ENCODE data around the gene XRCC4. TPM values are rescaled to one million over a fixed set of nuclear protein-coding genes. Genes with fewer than 3 reads are reported as not detected.

The XRCC4 gene
- total RNA-seq, 3 donors from 2014 or later = 6.4 to 8.3 (median 8.1) TPM

DNA sequence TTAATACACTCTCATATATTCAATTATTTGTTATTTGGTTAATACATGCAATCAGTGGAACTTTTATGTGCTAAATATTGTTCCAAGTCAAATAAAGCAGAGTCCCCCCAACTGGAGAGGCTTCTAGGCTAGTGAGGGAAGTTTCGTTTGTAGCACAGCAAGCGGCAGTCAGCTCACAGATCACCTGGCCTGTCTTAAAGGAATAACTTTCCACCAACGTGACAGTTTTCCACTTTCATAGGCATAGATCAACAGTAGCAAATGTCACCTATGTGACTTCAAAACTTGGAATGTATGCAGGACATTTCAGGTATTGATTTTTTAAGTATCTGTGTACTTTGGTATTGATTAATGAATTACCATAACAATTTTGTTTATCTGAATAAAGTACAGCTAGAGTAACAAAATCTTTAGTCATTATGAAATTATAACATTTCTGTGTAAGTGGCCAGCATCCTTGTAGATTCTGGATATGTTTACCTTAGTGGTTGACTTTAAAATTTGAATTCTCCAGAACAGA is 264.5 kb downstream of the XRCC4 start:
- Histone ChIP-seq H3K4me1 (ENCODE audit: low read depth) (no peaks in the 10 kb centered on the region), H3K36me3 (ENCODE audit: low read depth) (no peaks in the 10 kb centered on the region), H3K9me3 (no peaks in the 10 kb centered on the region), H3K4me3 (no peak overlapping the region)
- TF ChIP-seq, protein P1, sequence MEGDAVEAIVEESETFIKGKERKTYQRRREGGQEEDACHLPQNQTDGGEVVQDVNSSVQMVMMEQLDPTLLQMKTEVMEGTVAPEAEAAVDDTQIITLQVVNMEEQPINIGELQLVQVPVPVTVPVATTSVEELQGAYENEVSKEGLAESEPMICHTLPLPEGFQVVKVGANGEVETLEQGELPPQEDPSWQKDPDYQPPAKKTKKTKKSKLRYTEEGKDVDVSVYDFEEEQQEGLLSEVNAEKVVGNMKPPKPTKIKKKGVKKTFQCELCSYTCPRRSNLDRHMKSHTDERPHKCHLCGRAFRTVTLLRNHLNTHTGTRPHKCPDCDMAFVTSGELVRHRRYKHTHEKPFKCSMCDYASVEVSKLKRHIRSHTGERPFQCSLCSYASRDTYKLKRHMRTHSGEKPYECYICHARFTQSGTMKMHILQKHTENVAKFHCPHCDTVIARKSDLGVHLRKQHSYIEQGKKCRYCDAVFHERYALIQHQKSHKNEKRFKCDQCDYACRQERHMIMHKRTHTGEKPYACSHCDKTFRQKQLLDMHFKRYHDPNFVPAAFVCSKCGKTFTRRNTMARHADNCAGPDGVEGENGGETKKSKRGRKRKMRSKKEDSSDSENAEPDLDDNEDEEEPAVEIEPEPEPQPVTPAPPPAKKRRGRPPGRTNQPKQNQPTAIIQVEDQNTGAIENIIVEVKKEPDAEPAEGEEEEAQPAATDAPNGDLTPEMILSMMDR (IDR thresholded peaks at IDR 0.05) = no peak
- intact Hi-C loops (cut with DNase I, micrococcal nuclease) = no loop called here
- ATAC-seq (no peak), DNase-seq (no peak)

DNA sequence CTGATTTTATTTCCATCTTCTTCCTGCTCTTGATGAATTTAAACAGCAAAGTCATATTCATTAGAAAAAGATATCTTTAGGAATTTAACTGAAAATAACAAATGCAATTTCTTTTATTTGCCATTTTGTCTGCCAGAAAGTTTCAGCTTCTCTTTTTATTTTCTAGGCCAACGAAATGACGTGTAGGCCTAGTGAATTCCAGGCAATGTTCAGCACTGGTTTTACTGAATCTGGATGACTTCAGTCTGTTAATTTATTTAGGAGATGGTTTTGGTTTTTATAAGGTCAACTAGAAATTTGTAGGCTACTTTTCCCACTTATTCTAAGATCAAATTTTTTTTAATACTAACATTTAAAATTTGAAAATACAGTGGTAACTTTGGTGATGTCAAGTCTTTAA is 265.1 kb downstream of the XRCC4 start:
- ATAC-seq (no peak), DNase-seq (no peak)
- intact Hi-C loops (cut with DNase I, micrococcal nuclease) = no loop called here
- Histone ChIP-seq H3K4me3 (no peak overlapping the region), H3K36me3 (ENCODE audit: low read depth) (no peaks in the 10 kb centered on the region), H3K4me1 (ENCODE audit: low read depth) (no peaks in the 10 kb centered on the region), H3K9me3 (no peaks in the 10 kb centered on the region)
- TF ChIP-seq, protein P1 (IDR thresholded peaks at IDR 0.05) = no peak

DNA sequence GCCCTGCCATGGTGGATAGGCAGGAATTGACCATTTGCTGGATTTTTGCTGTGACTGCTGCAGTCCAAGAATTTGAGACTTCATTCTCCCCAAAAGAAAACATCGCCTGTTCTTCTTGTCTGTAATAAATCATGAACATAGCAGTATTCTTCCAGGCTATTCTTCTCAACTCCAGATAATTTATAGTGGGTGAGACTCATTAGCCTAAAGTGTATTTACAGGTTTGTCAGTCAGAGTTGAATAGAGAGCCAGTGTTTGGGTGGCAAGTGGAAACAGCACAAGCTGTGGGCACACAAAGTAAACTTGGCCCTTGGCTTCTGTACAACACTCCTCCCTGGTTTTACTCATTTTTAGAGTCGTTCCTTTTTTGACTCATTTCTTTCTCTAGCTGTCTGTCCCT is 266.0 kb downstream of the XRCC4 start:
- no peak overlapping the region for H3K4me3 ChIP-seq
- DNase-seq = no peak
- TF ChIP-seq, protein P1 (IDR thresholded peaks at IDR 0.05) = no peak
- intact Hi-C loops (cut with DNase I, micrococcal nuclease) = no loop called here
- H3K9me3 ChIP-seq = peaks cover 8% of the 10 kb centered on the region
- no peaks in the 10 kb centered on the region for H3K36me3 ChIP-seq (ENCODE audit: low read depth)
- ATAC-seq = no peak
- no peaks in the 10 kb centered on the region for H3K4me1 ChIP-seq (ENCODE audit: low read depth)

DNA sequence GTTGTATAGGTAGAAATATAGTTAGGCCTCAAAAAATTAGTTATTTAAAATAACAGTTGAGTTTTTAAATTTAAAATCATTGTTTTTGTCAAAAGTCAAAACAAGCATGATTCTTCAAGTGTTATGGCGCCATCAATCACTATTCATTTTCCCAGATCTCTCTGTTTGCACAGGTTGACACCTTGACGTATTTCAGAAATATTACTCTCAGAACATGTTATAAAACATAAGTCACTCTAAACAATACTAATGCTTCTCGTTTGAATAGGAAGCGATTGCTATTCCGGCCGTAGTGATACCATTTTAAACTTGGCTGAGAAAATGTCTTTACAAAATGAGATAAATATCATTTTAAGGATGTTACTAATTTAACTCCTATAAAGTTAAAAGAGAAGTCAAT is 268.1 kb downstream of the XRCC4 start:
- no peak for DNase-seq
- no peak for ATAC-seq

DNA sequence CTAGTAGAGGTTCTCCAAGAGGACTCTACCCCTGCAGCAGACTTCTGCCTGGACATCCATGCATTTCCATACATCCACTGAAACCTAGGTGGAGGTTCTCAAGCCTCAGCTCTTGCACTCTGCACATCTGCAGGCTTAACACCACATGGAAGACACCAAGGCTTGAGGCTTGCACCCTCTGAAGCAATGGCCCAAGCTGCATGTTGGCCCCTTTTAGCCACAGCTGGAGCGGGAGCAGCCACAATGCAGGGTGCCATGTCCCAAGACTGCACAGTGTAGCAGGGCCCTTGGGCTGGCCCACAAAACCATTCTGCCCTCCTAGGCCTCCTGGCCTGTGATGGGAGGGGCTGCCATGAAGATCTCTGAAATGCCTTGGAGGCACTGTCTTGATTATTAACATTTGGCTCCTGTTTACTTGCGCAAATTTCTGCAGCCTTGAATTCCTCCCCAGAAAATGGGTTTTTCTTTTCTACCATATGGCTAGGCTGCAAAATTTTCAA is 271.0 kb downstream of the XRCC4 start:
- Histone ChIP-seq H3K4me3 (no peak overlapping the region), H3K4me1 (ENCODE audit: low read depth) (no peaks in the 10 kb centered on the region), H3K36me3 (ENCODE audit: low read depth) (no peaks in the 10 kb centered on the region), H3K9me3 (peaks cover 18% of the 10 kb centered on the region)
- intact Hi-C loops (cut with DNase I, micrococcal nuclease) = no loop called here
- ATAC-seq (no peak), DNase-seq (no peak)
- TF ChIP-seq, protein P1 (IDR thresholded peaks at IDR 0.05) = no peak

More for the DNA sequence above, 268.1 kb downstream of the XRCC4 start:
- peaks cover 15% of the 10 kb centered on the region for H3K9me3 ChIP-seq
- intact Hi-C loops (cut with DNase I, micrococcal nuclease) = no loop called here
- no peaks in the 10 kb centered on the region for H3K36me3 ChIP-seq (ENCODE audit: low read depth)
- H3K4me1 ChIP-seq (ENCODE audit: low read depth) = no peaks in the 10 kb centered on the region
- TF ChIP-seq, protein P1 (IDR thresholded peaks at IDR 0.05) = no peak
- H3K4me3 ChIP-seq = no peak overlapping the region

DNA sequence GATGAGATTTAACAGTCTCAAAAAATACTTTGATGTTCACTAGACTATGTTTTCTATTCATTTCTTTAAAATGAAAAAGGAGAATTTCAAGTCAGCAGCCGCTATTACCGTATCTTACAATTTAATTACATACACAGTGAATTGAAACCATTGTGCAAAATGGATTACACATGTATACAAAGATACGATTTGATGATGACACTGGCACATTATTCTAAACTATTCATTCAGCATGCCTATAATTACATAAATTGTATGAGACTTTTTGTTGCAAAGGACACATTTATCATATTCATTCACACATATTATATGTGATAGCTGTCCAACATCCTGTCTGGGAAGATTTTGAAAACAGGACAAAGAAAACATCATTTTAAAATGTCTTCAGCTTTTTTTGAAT is 275.9 kb downstream of the XRCC4 start:
- no peak for ATAC-seq
- TF ChIP-seq, protein P1 (IDR thresholded peaks at IDR 0.05) = no peak
- H3K9me3 ChIP-seq = peaks cover 10% of the 10 kb centered on the region

More for the DNA sequence above, 275.9 kb downstream of the XRCC4 start:
- no peaks in the 10 kb centered on the region for H3K36me3 ChIP-seq (ENCODE audit: low read depth)
- no peak for DNase-seq
- H3K4me3 ChIP-seq = no peak overlapping the region
- H3K4me1 ChIP-seq (ENCODE audit: low read depth) = no peaks in the 10 kb centered on the region
- intact Hi-C loops (cut with DNase I, micrococcal nuclease) = no loop called here

Data from mucosa of descending colon (tissue), 3 donors.